Pancreas (tissue), 10 donors: ENCODE results near the gene SP6. TPM values are rescaled to one million over a fixed set of nuclear protein-coding genes. Genes with fewer than 3 reads are reported as not detected.

Experiments used
- ATAC-seq, 4 donors: fragments of 200-7000 bp; cut with Tn5 transposase; one replicate each; pipeline versions ENCODE4 v1.8.0 to v1.9.1; 2020; ENCODE audit warnings: mild to moderate bottlenecking in 4 of 4, moderate library complexity in 4 of 4
- DNase-seq, 6 donors: peaks; one replicate each; pipeline ENCODE4 v3.0.0-alpha.2; 2020
- FAIRE-seq: peaks from 2 replicates; lab custom pipeline; 2012; peaks lifted over from hg19 to GRCh38; lab: Jason Lieb, UNC
- H3K27ac ChIP-seq, 4 donors: fragments of 200-600 bp; sonication (generic); 1 replicate in 3 of 4; 2 replicates in 1 of 4; pipeline versions ENCODE4 v1.5.0 to v1.8.0; 2020
- H3K27me3 ChIP-seq, 4 donors: fragments of 200-600 bp; one replicate each; pipeline ENCODE4 v1.8.0; 2021
- H3K36me3 ChIP-seq, 3 donors: fragments of 200-600 bp; sonication (generic) in 1 of 3; one replicate each; pipeline versions ENCODE4 v1.5.0 to v1.8.0; 2020 to 2021
- H3K4me1 ChIP-seq, 3 donors: fragments of 200-600 bp; one replicate each; pipeline ENCODE4 v1.8.0; 2021
- H3K4me3 ChIP-seq, 4 donors: fragments of 200-600 bp; sonication (generic) in 2 of 4; one replicate each; pipeline versions ENCODE4 v1.5.0 to v1.8.0; 2020 to 2021
- H3K9me3 ChIP-seq, 4 donors: fragments of 200-600 bp; one replicate each; pipeline ENCODE4 v1.8.0; 2021
- WGBS, 2 donors: extraction: QIAGEN DNeasy Blood & Tissue Kit; methylation state at CpG; one replicate each; pipeline ENCODE4 v1.1.7; 2013; 5-methylcytosine and 5-hydroxymethylcytosine counted together
- intact Hi-C, 3 donors: fragments of 100-400 bp; cut with DNase I; formaldehyde crosslinking; loops; one replicate each; pipeline versions ENCODE4 v1.11.1 to v1.14.2; 2022
- polyA plus RNA-seq, 2 donors: library from polyadenylated mRNA; stranded (reverse); fragments of 200-250 nt; gene quantifications; one replicate each; pipeline ENCODE4 v1.2.3, GENCODE V29; 2013
- total RNA-seq, 6 donors: library from RNA; stranded (reverse); fragmentation: NEBNext Ultra II Directional in 4 of 6; extraction: Animal tissue kit (Norgen Biotek cat#: 25700) in 4 of 6; gene quantifications; one replicate each; pipeline versions ENCODE4 v1.2.1 to v1.2.4, GENCODE V29; 2021 to 2023
- TF ChIP-seq, protein P1 (sequence below), 4 donors: fragments of 200-600 bp; sonication (generic) in 3 of 4; IDR thresholded peaks; one replicate each; pipeline versions ENCODE4 v1.5.0 to v1.8.0; 2021; ENCODE audit warnings: antibody characterized with exemption in 4 of 4
- donor health status: healthy with polysubstance abuse.
- donor health status: DM: no; HTN: no; CAD: no; lungs with moderate emphysema.
- donor health status: DM: no; HTN: no; CAD: no.
- donor health status: control.
- donor health status: control.
- donor health status: Bipolar disorder and iron deficiency.
- donor health status: DM: yes; HTN: yes; CAD: no.
- donor health status: DM: no; HTN: no; CAD: no.
- donor health status: DM: no; HTN: no; CAD: no.
- donor health status: DM: yes; HTN: yes; CAD: no.

The SP6 gene
- total and polyA plus RNA-seq, 8 donors = 0.12 to 0.56 (median 0.22) TPM

DNA sequence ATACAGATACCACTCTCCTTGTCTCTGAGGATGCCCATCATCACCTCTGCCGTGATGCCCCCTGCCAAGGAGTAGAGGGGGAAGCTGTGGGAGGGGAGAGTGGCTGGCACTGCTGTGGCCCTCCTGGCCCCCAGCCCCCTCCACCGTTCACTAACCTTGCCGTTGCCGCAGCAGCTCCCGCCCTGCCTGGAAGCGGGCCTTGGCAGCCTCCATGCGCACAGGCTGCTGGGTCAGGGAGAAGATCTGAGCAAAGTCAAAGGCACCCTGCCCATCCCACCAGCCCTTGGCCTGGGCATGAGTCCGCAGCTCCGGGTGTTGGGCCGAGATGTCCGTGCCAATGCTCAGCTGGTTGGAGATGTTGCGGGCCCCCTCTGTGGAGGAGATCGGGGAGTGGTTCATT lies 12.3 kb downstream of the SP6 start:
- Histone ChIP-seq H3K9me3 (no peaks in the 10 kb centered on the region), H3K4me3 (no peak overlapping the region), H3K36me3 (no peaks in the 10 kb centered on the region), H3K27ac (no peak overlapping the region), H3K27me3 (no peaks in the 10 kb centered on the region), H3K4me1 (peaks cover 8 to 26% (median 16%) of the 10 kb centered on the region in 3 donors)
- ATAC-seq (no peak), FAIRE-seq (no peak), DNase-seq (no peak)
- intact Hi-C loops = no loop called here
- 93 to 94% methylated on average over 13 of the region's 13 CpGs for WGBS, 2 donors
- TF ChIP-seq, protein P1, sequence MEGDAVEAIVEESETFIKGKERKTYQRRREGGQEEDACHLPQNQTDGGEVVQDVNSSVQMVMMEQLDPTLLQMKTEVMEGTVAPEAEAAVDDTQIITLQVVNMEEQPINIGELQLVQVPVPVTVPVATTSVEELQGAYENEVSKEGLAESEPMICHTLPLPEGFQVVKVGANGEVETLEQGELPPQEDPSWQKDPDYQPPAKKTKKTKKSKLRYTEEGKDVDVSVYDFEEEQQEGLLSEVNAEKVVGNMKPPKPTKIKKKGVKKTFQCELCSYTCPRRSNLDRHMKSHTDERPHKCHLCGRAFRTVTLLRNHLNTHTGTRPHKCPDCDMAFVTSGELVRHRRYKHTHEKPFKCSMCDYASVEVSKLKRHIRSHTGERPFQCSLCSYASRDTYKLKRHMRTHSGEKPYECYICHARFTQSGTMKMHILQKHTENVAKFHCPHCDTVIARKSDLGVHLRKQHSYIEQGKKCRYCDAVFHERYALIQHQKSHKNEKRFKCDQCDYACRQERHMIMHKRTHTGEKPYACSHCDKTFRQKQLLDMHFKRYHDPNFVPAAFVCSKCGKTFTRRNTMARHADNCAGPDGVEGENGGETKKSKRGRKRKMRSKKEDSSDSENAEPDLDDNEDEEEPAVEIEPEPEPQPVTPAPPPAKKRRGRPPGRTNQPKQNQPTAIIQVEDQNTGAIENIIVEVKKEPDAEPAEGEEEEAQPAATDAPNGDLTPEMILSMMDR (IDR thresholded peaks at IDR 0.05) = no peak

DNA sequence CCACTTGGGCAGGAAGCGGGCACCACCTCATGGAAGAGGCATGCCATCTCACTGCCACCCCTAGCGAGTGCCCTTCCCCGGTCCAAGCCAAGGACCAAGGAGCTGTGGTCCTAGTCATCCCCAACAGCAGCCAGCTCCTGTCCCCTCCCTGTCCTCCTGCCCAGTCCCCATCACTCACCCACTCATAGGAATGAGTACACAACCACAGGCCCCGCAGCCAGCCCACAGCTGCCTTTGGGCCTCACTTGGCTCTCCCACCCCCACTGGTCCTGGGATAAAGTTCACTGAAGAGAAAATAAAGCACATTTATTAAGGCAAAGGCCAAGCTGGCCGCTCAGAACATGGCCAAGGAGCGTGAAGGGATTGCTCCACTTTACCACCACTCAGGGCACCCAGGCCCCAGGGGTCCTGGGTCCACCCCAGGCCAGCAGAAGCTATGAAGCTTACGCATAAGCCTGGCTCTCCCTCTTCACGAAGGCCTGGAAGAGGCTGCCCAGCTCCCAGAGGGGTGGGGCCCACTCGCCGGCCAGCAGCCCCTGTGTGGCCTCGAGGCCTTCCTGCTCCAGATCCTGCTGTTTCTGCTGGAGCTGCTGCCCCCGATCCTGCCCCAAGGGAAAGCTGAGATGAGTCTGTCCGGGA lies 13.4 kb downstream of the SP6 start:
- DNase-seq (peak in 1 of 6 donors; percentile 56), ATAC-seq (no peak), FAIRE-seq (no peak)
- Histone ChIP-seq H3K4me3 (no peak overlapping the region), H3K4me1 (peaks cover 8 to 18% (median 13%) of the 10 kb centered on the region in 3 donors), H3K9me3 (no peaks in the 10 kb centered on the region), H3K36me3 (no peaks in the 10 kb centered on the region), H3K27me3 (no peaks in the 10 kb centered on the region), H3K27ac (no peak overlapping the region)
- intact Hi-C loops = no loop called here
- WGBS, 2 donors = 80 to 81% methylated on average over 13 of the region's 13 CpGs
- TF ChIP-seq, protein P1 (IDR thresholded peaks at IDR 0.05) = no peak

DNA sequence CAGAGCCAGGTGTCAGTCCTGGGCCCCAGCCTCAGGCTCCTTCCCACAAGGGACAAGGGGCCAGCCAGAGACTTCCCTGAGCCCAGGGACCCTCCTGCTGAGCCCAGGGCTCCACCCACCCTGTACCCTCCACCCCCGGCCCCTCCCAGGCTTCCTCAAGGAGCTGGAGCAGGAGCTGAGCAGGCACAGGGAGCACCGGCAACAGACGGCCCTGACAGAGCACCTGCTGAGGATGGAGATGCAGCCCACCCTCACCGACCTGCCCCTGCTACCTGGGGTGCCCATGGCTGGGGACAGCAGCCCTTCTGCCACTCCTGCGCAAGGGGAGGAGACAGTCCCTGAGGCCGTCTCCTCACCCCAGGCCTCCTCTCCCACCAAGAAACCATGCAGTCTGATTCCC lies 14.4 kb downstream of the SP6 start:
- Histone ChIP-seq H3K4me3 (no peak overlapping the region), H3K27ac (no peak overlapping the region), H3K27me3 (no peaks in the 10 kb centered on the region), H3K4me1 (peaks cover under 1 to 14% (median 10%) of the 10 kb centered on the region in 3 donors), H3K9me3 (no peaks in the 10 kb centered on the region), H3K36me3 (no peaks in the 10 kb centered on the region)
- no peak for ATAC-seq
- TF ChIP-seq, protein P1 (IDR thresholded peaks at IDR 0.05) = no peak
- intact Hi-C loops = no loop called here
- 86% methylated on average over 6 of the region's 6 CpGs for WGBS, 2 donors
- DNase-seq = peak in 1 of 6 donors; percentile 72
- no peak for FAIRE-seq

DNA sequence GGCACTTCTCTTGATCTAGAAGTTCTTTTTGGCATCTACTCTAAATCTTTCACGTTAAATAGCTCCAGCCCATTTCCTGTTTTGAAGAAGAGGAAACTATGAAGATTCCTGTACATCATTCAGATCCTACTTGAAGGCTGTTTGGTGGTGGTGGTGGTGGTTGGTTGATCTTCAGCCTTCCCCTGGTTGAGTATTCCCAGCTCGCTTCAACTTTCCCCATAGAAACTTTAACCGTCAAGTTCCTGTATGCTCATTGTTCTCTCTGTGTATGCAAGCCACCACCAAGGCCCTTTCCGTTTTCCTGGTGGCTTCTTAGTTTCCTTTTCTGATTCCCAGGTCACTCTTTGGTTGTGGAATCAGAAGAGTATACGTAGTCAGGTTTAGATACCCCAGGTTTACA lies 16.2 kb downstream of the SP6 start:
- H3K9me3 ChIP-seq = no peaks in the 10 kb centered on the region
- no peak for DNase-seq
- TF ChIP-seq, protein P1 (IDR thresholded peaks at IDR 0.05) = no peak
- H3K4me3 ChIP-seq = no peak overlapping the region
- intact Hi-C loops = no loop called here
- no peak overlapping the region for H3K27ac ChIP-seq
- no peaks in the 10 kb centered on the region for H3K27me3 ChIP-seq
- WGBS, 2 donors = 62 to 75% methylated on average over 5 of the region's 5 CpGs
- no peaks in the 10 kb centered on the region for H3K36me3 ChIP-seq
- peaks cover 0 to 11% (median 10%) of the 10 kb centered on the region in 3 donors for H3K4me1 ChIP-seq
- ATAC-seq = no peak
- no peak for FAIRE-seq

DNA sequence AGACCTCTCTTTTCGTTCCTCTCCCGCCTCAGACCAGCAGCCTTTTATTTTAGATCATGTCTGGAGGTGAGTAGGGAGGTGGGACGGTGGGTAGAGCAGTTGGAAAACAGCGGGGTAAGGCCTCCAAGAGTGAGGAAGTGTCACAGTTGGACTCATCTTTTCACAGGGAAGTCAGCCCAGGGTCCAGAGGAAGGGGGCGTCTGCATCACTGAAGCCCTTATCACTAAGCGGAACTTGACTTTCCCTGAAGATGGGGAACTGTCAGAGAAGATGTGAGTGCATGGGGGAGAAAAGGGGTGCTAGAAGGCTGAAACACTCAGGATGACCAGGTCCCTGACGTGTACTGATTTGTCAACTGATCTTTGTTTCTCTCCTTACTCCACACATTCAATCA lies 19.0 kb downstream of the SP6 start:
- 14% methylated on average over 7 of the region's 7 CpGs for WGBS, 2 donors
- H3K9me3 ChIP-seq = no peaks in the 10 kb centered on the region
- H3K36me3 ChIP-seq = peaks cover 0 to 8% (median 4%) of the 10 kb centered on the region in 3 donors
- no peaks in the 10 kb centered on the region for H3K27me3 ChIP-seq
- TF ChIP-seq, protein P1 (IDR thresholded peaks at IDR 0.05) = no peak
- intact Hi-C loops = no loop called here
- ATAC-seq (peak in 2 of 4 donors; percentile 7 to 25), DNase-seq (no peak), FAIRE-seq (no peak)
- no peak overlapping the region for H3K27ac ChIP-seq
- H3K4me3 ChIP-seq = peak overlapping the region; percentile 60 to 97 (median 76)
- peaks cover 0 to 11% (median 10%) of the 10 kb centered on the region in 3 donors for H3K4me1 ChIP-seq
